Stimulated activated CD4-positive, alpha-beta T cell treated with anti-CD3 and anti-CD28 coated beads, Interleukin-4, amount 100 ng/mL, for 4 hours (primary cell): ENCODE measurements around the gene SLC25A24.

Experiments used
- DNase-seq, 2 experiments: peaks; one replicate each; pipeline ENCODE4 v3.0.0-alpha.2; 2020

SLC25A24 gene

DNA sequence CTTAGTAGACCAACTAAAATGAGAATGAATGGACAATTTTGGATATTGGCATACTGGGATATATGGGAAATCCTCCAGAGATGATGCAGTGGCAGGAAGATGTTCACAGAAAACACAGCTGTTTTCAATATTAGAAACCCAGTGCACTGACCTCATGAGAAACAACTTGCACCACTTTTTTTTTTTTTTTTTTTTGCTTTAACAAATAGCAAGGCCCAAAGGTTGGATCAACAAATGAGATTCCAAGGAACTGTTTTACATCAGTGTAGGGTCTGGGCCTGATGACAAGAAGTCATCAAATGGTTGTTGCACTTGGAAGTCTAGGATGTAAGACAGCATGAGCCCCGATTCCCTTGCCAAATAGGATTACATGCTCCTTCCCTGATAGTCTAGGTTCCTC lies 110.7 kb downstream of the SLC25A24 start:
- no peak for DNase-seq

DNA sequence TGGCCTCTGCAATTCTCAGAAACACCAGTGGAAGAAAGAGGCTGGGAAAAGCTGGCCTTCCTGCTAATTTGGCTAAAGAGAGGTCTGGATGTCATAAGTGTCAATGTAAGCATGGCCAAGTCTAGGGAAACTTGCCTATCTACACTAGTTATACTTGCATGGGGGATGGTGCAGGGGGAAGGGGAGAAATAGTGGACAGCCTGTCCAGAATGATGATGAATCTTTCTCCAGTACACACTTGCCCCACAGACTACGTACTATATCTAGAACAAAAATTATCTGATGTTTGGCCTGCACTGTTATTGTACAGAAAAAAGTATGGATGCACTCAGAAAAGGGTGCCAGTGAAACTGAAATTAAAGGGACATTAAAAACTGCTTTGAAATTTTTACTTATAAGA lies 114.5 kb downstream of the SLC25A24 start:
- no peak for DNase-seq

DNA sequence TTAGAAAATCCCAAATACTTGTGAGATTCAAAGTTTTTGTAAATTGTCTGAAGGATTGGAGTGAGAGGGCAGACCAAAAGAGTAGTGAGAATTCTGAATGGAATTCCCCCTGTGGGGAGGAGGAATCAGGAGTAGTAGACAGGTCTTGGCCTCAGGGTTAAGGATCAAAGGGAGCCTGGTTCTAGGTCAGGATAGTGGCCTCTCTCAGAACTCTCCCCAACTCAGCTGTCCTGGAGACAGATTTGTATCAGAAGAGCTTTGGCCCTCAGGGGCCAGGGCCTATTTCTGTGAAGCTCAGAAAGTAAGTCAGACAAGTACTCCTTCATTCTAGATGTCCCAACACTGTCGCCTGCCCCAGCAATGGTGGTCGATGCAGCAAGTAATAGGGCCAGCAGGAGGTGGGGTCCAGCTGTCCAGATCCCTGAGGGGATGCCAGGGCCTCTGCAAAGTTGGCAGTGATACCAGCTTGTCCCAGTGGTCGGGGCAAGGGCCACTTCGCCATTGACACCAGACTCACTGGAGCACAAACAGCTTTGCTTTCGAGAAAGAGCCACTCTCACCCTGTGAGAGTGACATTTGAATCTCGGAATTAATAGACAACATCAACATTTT lies 115.2 kb downstream of the SLC25A24 start:
- no peak for DNase-seq
